Measurements from ENCODE around the gene VEZF1. TPM values are rescaled to one million over a fixed set of nuclear protein-coding genes. Genes with fewer than 3 reads are reported as not detected.

VEZF1 gene
- total RNA-seq, 1 donor from 2014 or later = 35.4 TPM

DNA sequence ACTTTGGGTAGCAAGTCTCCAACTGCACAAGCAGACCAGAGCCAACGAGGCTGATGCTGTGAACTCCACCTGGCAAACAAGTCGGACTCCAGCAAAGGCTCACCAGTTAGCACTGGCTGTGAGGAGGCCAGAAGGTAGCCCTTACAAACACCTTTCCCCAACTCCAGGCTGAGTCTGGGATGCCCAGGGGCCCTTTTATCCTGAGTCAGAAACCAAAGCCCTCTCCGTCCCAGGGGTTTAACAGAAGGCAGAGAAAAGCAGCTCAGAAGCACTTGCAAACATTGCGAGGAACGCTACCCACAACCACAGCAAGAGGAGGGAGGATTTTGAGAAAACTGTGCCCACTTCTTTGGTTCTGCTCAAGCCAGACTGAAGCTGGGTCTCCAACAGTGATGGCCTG is 57.8 kb downstream of the VEZF1 start:
- Mint-ChIP-seq H3K4me1 (no peaks in the 10 kb centered on the region), H3K36me3 (ENCODE audit: low read depth) (no peaks in the 10 kb centered on the region), H3K9me3 (no peaks in the 10 kb centered on the region), H3K27me3 (peaks cover 10% of the 10 kb centered on the region), H3K27ac (no peak overlapping the region), H3K4me3 (no peak overlapping the region)
- DNase-seq = no peak
- intact Hi-C loops (cut with micrococcal nuclease) = no loop called here

- H3K36me3 Mint-ChIP-seq (ENCODE audit: low read depth) = no peaks in the 10 kb centered on the region
- peaks cover 11% of the 10 kb centered on the region for H3K27me3 Mint-ChIP-seq
- DNase-seq = no peak
- no peaks in the 10 kb centered on the region for H3K9me3 Mint-ChIP-seq
- intact Hi-C loops (cut with micrococcal nuclease) = no loop called here
- H3K4me3 Mint-ChIP-seq = no peak overlapping the region
- no peak overlapping the region for H3K27ac Mint-ChIP-seq
- H3K4me1 Mint-ChIP-seq = peaks cover 2% of the 10 kb centered on the region
Observed at GRCh38 chr17:57929386-57929785, 58.7 kb downstream of the VEZF1 start.

DNA sequence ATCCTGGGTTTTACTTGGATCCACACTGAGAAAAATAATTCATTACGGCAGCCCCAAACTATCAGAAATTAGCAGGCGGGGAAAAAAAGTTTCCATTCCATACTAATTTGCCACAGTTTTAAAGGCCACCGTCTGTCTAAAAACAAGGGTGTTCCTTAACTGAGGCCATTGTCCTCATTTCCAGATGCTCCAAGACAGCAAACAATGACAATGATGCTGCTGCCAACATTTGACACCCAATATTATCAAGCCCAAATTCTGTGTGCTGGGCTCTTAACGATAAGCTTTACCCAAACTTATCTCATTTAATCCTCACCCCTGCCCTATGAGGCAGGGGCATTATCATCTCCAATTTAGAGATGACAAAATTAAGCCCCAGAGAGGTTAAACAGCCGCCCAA is 59.1 kb downstream of the VEZF1 start:
- Mint-ChIP-seq H3K4me1 (peaks cover 4% of the 10 kb centered on the region), H3K4me3 (no peak overlapping the region), H3K9me3 (no peaks in the 10 kb centered on the region), H3K27ac (no peak overlapping the region), H3K27me3 (peaks cover 13% of the 10 kb centered on the region), H3K36me3 (ENCODE audit: low read depth) (no peaks in the 10 kb centered on the region)
- intact Hi-C loops (cut with micrococcal nuclease) = no loop called here
- DNase-seq = no peak

DNA sequence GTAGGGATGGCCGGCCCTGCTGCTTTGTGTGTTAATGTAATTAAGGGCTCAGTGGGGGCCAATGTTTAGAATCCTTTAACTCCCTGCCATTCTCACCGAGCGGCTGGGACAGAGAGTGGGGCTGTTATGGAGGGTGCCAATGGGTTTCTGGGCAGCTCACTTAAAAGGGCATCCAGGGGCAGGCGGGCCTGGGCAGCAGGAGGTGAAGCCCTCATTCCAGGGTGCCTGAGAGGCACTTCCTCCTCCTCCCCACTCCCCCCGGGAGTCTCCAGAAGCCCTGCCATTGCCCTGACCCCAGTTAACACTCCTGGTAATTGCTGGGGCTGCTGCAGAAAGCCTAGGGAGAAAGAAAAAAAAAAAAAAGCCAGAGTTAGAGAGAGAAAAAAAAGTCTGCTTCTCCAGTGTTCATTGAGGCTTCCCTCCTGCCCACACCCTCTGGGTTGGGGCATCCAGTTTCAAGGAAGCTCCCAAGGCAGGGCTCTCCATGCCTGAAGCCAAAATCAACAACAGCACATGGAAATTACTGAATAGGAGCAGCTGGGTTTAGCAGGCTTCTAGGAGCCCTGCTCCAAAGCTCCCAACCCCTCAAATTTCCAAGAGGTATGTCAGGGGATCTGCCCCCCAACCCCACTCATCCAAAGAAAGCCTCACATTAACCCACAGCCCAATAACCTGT is 60.9 kb downstream of the VEZF1 start:
- Mint-ChIP-seq H3K27ac (no peak overlapping the region), H3K9me3 (no peaks in the 10 kb centered on the region), H3K36me3 (ENCODE audit: low read depth) (no peaks in the 10 kb centered on the region), H3K4me1 (peaks cover 4% of the 10 kb centered on the region), H3K4me3 (no peak overlapping the region), H3K27me3 (peaks cover 16% of the 10 kb centered on the region)
- intact Hi-C loops (cut with micrococcal nuclease) = no loop called here
- DNase-seq = no peak

GRCh38 chr17:57926723-57927047 is 61.4 kb downstream of the VEZF1 start:
- Mint-ChIP-seq H3K27me3 (peaks cover 20% of the 10 kb centered on the region), H3K4me1 (peaks cover 4% of the 10 kb centered on the region), H3K4me3 (no peak overlapping the region), H3K9me3 (no peaks in the 10 kb centered on the region), H3K27ac (no peak overlapping the region), H3K36me3 (ENCODE audit: low read depth) (no peaks in the 10 kb centered on the region)
- no peak for DNase-seq
- intact Hi-C loops (cut with micrococcal nuclease) = no loop called here

DNA sequence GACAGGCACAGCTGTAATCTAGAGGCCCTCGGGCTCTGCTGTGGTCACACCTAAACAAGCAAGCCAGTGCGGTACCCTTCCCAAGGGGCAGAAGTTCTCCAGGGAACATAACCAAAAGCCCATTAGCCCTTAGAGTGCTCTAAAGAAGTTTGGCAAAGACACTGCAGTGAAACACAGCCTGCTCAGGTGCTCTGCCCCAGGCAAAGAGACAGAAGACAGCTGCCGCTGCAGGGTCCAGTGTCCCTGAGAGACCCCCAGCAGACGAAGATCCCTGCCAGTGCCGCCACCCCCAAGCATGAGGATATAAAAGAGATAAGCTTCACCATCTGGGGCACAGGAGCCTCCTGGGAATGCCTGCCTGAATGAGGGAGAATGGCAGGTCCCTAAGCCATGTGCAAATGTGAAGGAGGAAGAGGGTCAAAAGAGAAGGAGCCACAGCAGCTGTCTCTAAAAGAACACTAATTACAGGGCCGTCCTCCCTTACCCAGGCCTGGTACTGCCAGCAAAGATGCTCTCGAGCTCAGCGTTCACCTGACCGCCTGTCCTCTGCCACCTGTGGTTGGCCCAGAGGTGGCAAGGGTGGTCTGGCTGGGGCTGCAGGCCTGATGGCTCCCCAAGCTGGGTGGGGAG is 62.6 kb downstream of the VEZF1 start:
- Mint-ChIP-seq H3K4me1 (peaks cover 4% of the 10 kb centered on the region), H3K27ac (no peak overlapping the region), H3K27me3 (peaks cover 25% of the 10 kb centered on the region)

GRCh38 chr17:57924677-57925076 is 63.4 kb downstream of the VEZF1 start:
- no peak for DNase-seq
- peaks cover 22% of the 10 kb centered on the region for H3K27me3 Mint-ChIP-seq
- intact Hi-C loops (cut with micrococcal nuclease) = no loop called here
- H3K36me3 Mint-ChIP-seq (ENCODE audit: low read depth) = no peaks in the 10 kb centered on the region
- H3K4me3 Mint-ChIP-seq = no peak overlapping the region
- no peak overlapping the region for H3K27ac Mint-ChIP-seq
- H3K9me3 Mint-ChIP-seq = no peaks in the 10 kb centered on the region
- H3K4me1 Mint-ChIP-seq = peaks cover 4% of the 10 kb centered on the region

More for the DNA sequence above, 62.6 kb downstream of the VEZF1 start:
- Mint-ChIP-seq H3K4me3 (no peak overlapping the region), H3K36me3 (ENCODE audit: low read depth) (no peaks in the 10 kb centered on the region), H3K9me3 (no peaks in the 10 kb centered on the region)
- DNase-seq = no peak
- intact Hi-C loops (cut with micrococcal nuclease) = no loop called here

Other genes with a start within 250 kb of the VEZF1 start
- not detected in 2 replicates for gene CCDC182, start 243.0 kb downstream of the VEZF1 start, total RNA-seq
- gene MRPS23, start 138.2 kb downstream of the VEZF1 start, total RNA-seq = 83.3 and 84.8 TPM in 2 replicates
- gene CUEDC1, start 32.8 kb downstream of the VEZF1 start, total RNA-seq = 0.50 and 0.58 TPM in 2 replicates
- gene SRSF1, start 19.0 kb upstream of the VEZF1 start, total RNA-seq = 510 and 515 TPM in 2 replicates
- gene DYNLL2, start 95.2 kb upstream of the VEZF1 start, total RNA-seq = 36.6 and 37.2 TPM in 2 replicates
- gene OR4D1, start 160.1 kb upstream of the VEZF1 start, total RNA-seq = 0.07 and 0.14 TPM in 2 replicates
- not detected in 2 replicates for gene OR4D2, start 178.7 kb upstream of the VEZF1 start, total RNA-seq
- not detected in 2 replicates for gene EPX, start 204.5 kb upstream of the VEZF1 start, total RNA-seq
- gene MKS1, start 231.0 kb upstream of the VEZF1 start, total RNA-seq = 21.7 and 23.1 TPM in 2 replicates

All from activated CD4-positive, alpha-beta T cell treated with anti-CD3 and anti-CD28 coated beads, Interleukin-2, amount 10 ng/mL, durations not matched to agents 24 days and 14 days (primary cell).